Osteoblast (primary cell): ENCODE data around the gene GATA5. TPM values are rescaled to one million over a fixed set of nuclear protein-coding genes. Genes with fewer than 3 reads are reported as not detected.

Experiments used
- DNase-seq: peaks from one replicate; pipeline ENCODE4 v3.0.0; 2011; ENCODE audit warnings: low spot score, mixed read lengths; ENCODE audit not compliant: insufficient read length; ENCODE audit errors: missing footprints
- H2AFZ ChIP-seq: 2 replicates; pipeline ENCODE4 v1.6.0; 2011; ENCODE audit warnings: mild to moderate bottlenecking, low read length
- H3K27ac ChIP-seq: 2 replicates; pipeline ENCODE4 v1.5.1; 2011; ENCODE audit warnings: mild to moderate bottlenecking, low read depth, low read length, moderate library complexity
- H3K27me3 ChIP-seq: 2 replicates; pipeline ENCODE4 v1.6.0; 2012; ENCODE audit warnings: mild to moderate bottlenecking, control low read depth, inconsistent platforms, low read length, moderate library complexity; ENCODE audit not compliant: insufficient read depth
- H3K36me3 ChIP-seq: 2 replicates; pipeline ENCODE4 v1.5.1; 2011; ENCODE audit warnings: mild to moderate bottlenecking, low read length, control low read depth, moderate library complexity; ENCODE audit not compliant: insufficient read depth
- H3K4me1 ChIP-seq: 2 replicates; pipeline ENCODE4 v1.5.1; 2011; ENCODE audit warnings: mild to moderate bottlenecking, low read length, control low read depth, moderate library complexity; ENCODE audit not compliant: insufficient read depth
- H3K4me2 ChIP-seq: 2 replicates; pipeline ENCODE4 v1.6.0; 2011; ENCODE audit warnings: mild to moderate bottlenecking, low read length; ENCODE audit not compliant: insufficient read depth
- H3K4me3 ChIP-seq: fragments of 200-600 bp; sonication (generic); 3 replicates; pipeline ENCODE4 v1.5.1; 2012; ENCODE audit warnings: mild to moderate bottlenecking, low read length, inconsistent platforms; ENCODE audit not compliant: insufficient read depth
- H3K79me2 ChIP-seq: 2 replicates; pipeline ENCODE4 v1.6.0; 2012; ENCODE audit warnings: mild to moderate bottlenecking, low read length, control low read depth, inconsistent platforms; ENCODE audit not compliant: insufficient read depth
- H3K9me3 ChIP-seq: 2 replicates; pipeline ENCODE4 v1.5.1; 2011; ENCODE audit warnings: low read depth, low read length, control low read depth
- H4K20me1 ChIP-seq: 2 replicates; pipeline ENCODE4 v1.6.0; 2012; ENCODE audit warnings: mild to moderate bottlenecking, low read length, control low read depth; ENCODE audit not compliant: insufficient read depth
- CTCF ChIP-seq: IDR thresholded peaks from 2 replicates; pipeline ENCODE4 v1.5.1; 2011; ENCODE audit warnings: mild to moderate bottlenecking, low read depth, low read length, moderate library complexity; ENCODE audit errors: extremely low read depth
- total RNA-seq: library from RNA; depleted of rRNA; stranded (reverse); fragments of >200 nt; gene quantifications from 2 replicates; pipeline ENCODE4 v1.2.3, GENCODE V29; 2012

The GATA5 gene
- total RNA-seq, 1 donor, result not detected

GRCh38 chr20:62479656-62480055 is 3.9 kb upstream of the GATA5 start:
- TF ChIP-seq CTCF, result no peak
- H2AFZ ChIP-seq, result no peak overlapping the region
- no peaks in the 10 kb centered on the region for H3K4me1 ChIP-seq
- no peak overlapping the region for H3K4me3 ChIP-seq
- H3K27ac ChIP-seq, result no peak overlapping the region
- H3K27me3 ChIP-seq, result peaks cover 62% of the 10 kb centered on the region
- no peaks in the 10 kb centered on the region for H3K9me3 ChIP-seq
- H3K4me2 ChIP-seq, result no peak overlapping the region
- H3K36me3 ChIP-seq, result no peaks in the 10 kb centered on the region
- H3K79me2 ChIP-seq, result no peaks in the 10 kb centered on the region
- DNase-seq, result no peak
- no peaks in the 10 kb centered on the region for H4K20me1 ChIP-seq

- Histone ChIP-seq H3K4me2 (no peak overlapping the region), H3K27me3 (peaks cover 67% of the 10 kb centered on the region), H4K20me1 (no peaks in the 10 kb centered on the region), H3K4me1 (no peaks in the 10 kb centered on the region), H3K4me3 (no peak overlapping the region), H3K27ac (no peak overlapping the region), H3K9me3 (no peaks in the 10 kb centered on the region), H3K79me2 (no peaks in the 10 kb centered on the region), H3K36me3 (no peaks in the 10 kb centered on the region), H2AFZ (no peak overlapping the region)
- DNase-seq, result no peak
- TF ChIP-seq CTCF, result no peak
Observed at GRCh38 chr20:62479156-62479555, 3.4 kb upstream of the GATA5 start.

- no peak overlapping the region for H3K4me2 ChIP-seq
Observed at GRCh38 chr20:62477669-62478455, 2.1 kb upstream of the GATA5 start.

More at GRCh38 chr20:62477669-62478455, 2.1 kb upstream of the GATA5 start:
- H3K79me2 ChIP-seq, result no peaks in the 10 kb centered on the region
- H2AFZ ChIP-seq, result no peak overlapping the region
- no peaks in the 10 kb centered on the region for H3K4me1 ChIP-seq
- H4K20me1 ChIP-seq, result no peaks in the 10 kb centered on the region
- H3K27ac ChIP-seq, result no peak overlapping the region
- no peak overlapping the region for H3K4me3 ChIP-seq
- H3K36me3 ChIP-seq, result no peaks in the 10 kb centered on the region
- TF ChIP-seq CTCF, result no peak
- peaks cover 64% of the 10 kb centered on the region for H3K27me3 ChIP-seq
- no peaks in the 10 kb centered on the region for H3K9me3 ChIP-seq
- no peak for DNase-seq
